Aorta (tissue), 5 donors: Measurements from ENCODE around the gene ITGAD. TPM values are rescaled to one million over a fixed set of nuclear protein-coding genes. Genes with fewer than 3 reads are reported as not detected.

ENCODE experiments used
- ATAC-seq: fragments of 200-7000 bp; cut with Tn5 transposase; one replicate; pipeline ENCODE4 v1.9.1; 2022; ENCODE audit warnings: moderate library complexity; ENCODE audit not compliant: low FRiP score
- DNase-seq, 2 donors: peaks; one replicate each; pipeline ENCODE4 v3.0.0-alpha.2; 2020
- H3K27ac ChIP-seq, 2 donors: one replicate each; pipeline ENCODE4 v1.5.1; 2013; ENCODE audit warnings: low read length in 2 of 2, mild to moderate bottlenecking in 2 of 2, moderate library complexity in 2 of 2, control low read depth in 1 of 2, inconsistent platforms in 1 of 2, low read depth in 1 of 2
- H3K27me3 ChIP-seq, 2 donors: one replicate each; pipeline ENCODE4 v1.6.1; 2013; ENCODE audit warnings: control low read depth in 1 of 2, low read length in 1 of 2, mild to moderate bottlenecking in 1 of 2, moderate library complexity in 1 of 2; ENCODE audit not compliant: insufficient read depth in 2 of 2, control insufficient read depth in 1 of 2
- H3K36me3 ChIP-seq, 2 donors: one replicate each; pipeline ENCODE4 v1.6.1; 2013; ENCODE audit warnings: control low read depth in 1 of 2, low read length in 1 of 2, mild to moderate bottlenecking in 1 of 2; ENCODE audit not compliant: insufficient read depth in 2 of 2, control insufficient read depth in 1 of 2
- H3K4me1 ChIP-seq, 2 donors: one replicate each; pipeline ENCODE4 v1.6.1; 2013; ENCODE audit warnings: low read length in 2 of 2, control low read depth in 1 of 2, mild to moderate bottlenecking in 1 of 2, moderate library complexity in 1 of 2; ENCODE audit not compliant: insufficient read depth in 2 of 2, control insufficient read depth in 1 of 2
- H3K4me3 ChIP-seq, 2 donors: one replicate each; pipeline ENCODE4 v1.5.1; 2013; ENCODE audit warnings: low read length in 2 of 2, control low read depth in 1 of 2, mild to moderate bottlenecking in 1 of 2
- H3K9me3 ChIP-seq: one replicate; pipeline ENCODE4 v1.6.1; 2013; ENCODE audit warnings: mild to moderate bottlenecking, low read length; ENCODE audit not compliant: control insufficient read depth
- WGBS, 2 donors: extraction: QIAGEN DNeasy Blood & Tissue Kit; methylation state at CpG; one replicate each; pipeline ENCODE4 v1.1.7; 2013; 5-methylcytosine and 5-hydroxymethylcytosine counted together
- intact Hi-C, 2 donors: fragments of 100-400 bp; cut with DNase I; formaldehyde crosslinking; loops; one replicate each; pipeline versions ENCODE4 v1.14.2 to v1.15.0; 2022
- polyA plus RNA-seq, 2 donors: library from polyadenylated mRNA; stranded (reverse); fragments of 200-250 nt; gene quantifications; one replicate each; pipeline ENCODE4 v1.2.3, GENCODE V29; 2013
- total RNA-seq, 2 donors: library from RNA; stranded (reverse); fragmentation: NEBNext Ultra II Directional; extraction: Animal tissue kit (Norgen Biotek cat#: 25700); gene quantifications; one replicate each; pipeline ENCODE4 v1.2.1, GENCODE V29; 2021
- donor health status: healthy with polysubstance abuse.
- donor health status: Bipolar disorder and iron deficiency.
- donor health status: DM: no; HTN: no; CAD: no.
- donor health status: DM: no; HTN: no; CAD: no.
- donor health status: DM: yes; HTN: yes; CAD: no.

Gene ITGAD
- total and polyA plus RNA-seq, 4 donors: 0.45 to 0.63 (median 0.54) TPM; not detected in 1

- Histone ChIP-seq H3K27me3 (no peaks in the 10 kb centered on the region), H3K36me3 (no peaks in the 10 kb centered on the region), H3K4me1 (no peaks in the 10 kb centered on the region), H3K4me3 (no peak overlapping the region), H3K9me3 (no peaks in the 10 kb centered on the region), H3K27ac (no peak overlapping the region)
- intact Hi-C loops: no loop called here
- no peak for ATAC-seq
- no peak for DNase-seq
- 78 to 82% methylated on average over 8 of the region's 8 CpGs for WGBS, 2 donors
These were observed 14.3 kb downstream of the ITGAD start for GRCh38 chr16:31407406-31407805.

GRCh38 chr16:31409433-31409832, 16.3 kb downstream of the ITGAD start:
- intact Hi-C loops: no loop called here
- WGBS, 2 donors: 62 to 65% methylated on average over 3 of the region's 3 CpGs
- no peak for ATAC-seq

GRCh38 chr16:31410082-31410481, 16.9 kb downstream of the ITGAD start:
- H3K27me3 ChIP-seq: no peaks in the 10 kb centered on the region
- no peak overlapping the region for H3K27ac ChIP-seq
- no peaks in the 10 kb centered on the region for H3K4me1 ChIP-seq
- no peak overlapping the region for H3K4me3 ChIP-seq
- 71 to 76% methylated on average over 9 of the region's 9 CpGs for WGBS, 2 donors
- H3K9me3 ChIP-seq: no peaks in the 10 kb centered on the region
- DNase-seq (no peak), ATAC-seq (no peak)
- no peaks in the 10 kb centered on the region for H3K36me3 ChIP-seq
- intact Hi-C loops: no loop called here

More at GRCh38 chr16:31409433-31409832, 16.3 kb downstream of the ITGAD start:
- Histone ChIP-seq H3K27ac (no peak overlapping the region), H3K27me3 (no peaks in the 10 kb centered on the region), H3K9me3 (no peaks in the 10 kb centered on the region), H3K4me1 (no peaks in the 10 kb centered on the region), H3K36me3 (no peaks in the 10 kb centered on the region), H3K4me3 (no peak overlapping the region)
- no peak for DNase-seq

DNA sequence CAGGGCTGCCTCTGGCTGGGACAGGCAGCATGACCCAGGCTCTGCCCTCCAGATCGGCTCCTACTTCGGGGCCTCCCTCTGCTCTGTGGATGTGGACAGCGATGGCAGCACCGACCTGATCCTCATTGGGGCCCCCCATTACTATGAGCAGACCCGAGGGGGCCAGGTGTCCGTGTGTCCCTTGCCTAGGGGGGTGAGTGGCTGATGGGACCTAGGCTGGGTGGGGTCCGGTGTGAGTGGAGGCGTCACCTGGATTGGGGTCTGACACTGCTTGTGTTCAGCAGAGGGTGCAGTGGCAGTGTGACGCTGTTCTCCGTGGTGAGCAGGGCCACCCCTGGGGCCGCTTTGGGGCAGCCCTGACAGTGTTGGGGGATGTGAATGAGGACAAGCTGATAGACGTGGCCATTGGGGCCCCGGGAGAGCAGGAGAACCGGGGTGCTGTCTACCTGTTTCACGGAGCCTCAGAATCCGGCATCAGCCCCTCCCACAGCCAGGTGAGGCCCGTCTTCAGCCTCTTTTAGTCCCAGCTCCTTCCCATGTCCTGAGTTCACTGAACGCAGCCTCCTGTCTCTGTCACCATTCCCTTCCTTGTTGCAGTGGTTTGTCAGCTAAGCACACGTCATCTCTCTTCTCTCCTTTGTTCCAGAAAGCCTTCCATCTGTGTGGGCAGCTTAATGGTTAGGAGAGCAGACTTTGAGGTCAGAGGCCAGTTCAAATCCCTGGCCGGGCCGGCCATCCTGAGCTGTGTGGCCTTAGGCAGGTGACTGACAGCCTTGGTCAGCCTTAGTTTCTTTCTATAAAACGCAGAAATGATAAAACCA, 18.1 kb downstream of the ITGAD start:
- Histone ChIP-seq H3K4me1 (no peaks in the 10 kb centered on the region), H3K9me3 (no peaks in the 10 kb centered on the region), H3K36me3 (no peaks in the 10 kb centered on the region), H3K27me3 (no peaks in the 10 kb centered on the region), H3K27ac (no peak overlapping the region), H3K4me3 (no peak overlapping the region)
- no peak for ATAC-seq
- no peak for DNase-seq
- WGBS, 2 donors: 70 to 76% methylated on average over 20 to 22 of the region's 22 CpGs
- intact Hi-C loops: no loop called here

DNA sequence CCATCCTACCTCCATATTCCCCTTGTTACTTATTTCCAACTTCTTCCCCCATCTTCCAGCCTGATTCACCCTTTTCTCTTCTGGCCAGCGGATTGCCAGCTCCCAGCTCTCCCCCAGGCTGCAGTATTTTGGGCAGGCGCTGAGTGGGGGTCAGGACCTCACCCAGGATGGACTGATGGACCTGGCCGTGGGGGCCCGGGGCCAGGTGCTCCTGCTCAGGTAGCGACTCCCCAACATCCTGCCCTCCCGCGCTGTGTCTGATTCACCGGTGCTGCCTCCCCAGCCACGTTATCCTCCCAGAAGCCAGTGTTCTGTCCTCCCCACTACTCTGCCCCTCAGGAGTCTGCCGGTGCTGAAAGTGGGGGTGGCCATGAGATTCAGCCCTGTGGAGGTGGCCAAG, 19.6 kb downstream of the ITGAD start:
- intact Hi-C loops: no loop called here
- ATAC-seq: no peak

GRCh38 chr16:31413381-31413780, 20.2 kb downstream of the ITGAD start:
- no peak overlapping the region for H3K27ac ChIP-seq
- DNase-seq (no peak), ATAC-seq (no peak)
- H3K4me3 ChIP-seq: no peak overlapping the region
- peaks cover 3% of the 10 kb centered on the region for H3K9me3 ChIP-seq
- WGBS, 2 donors: 89 to 90% methylated on average over 5 of the region's 5 CpGs
- intact Hi-C loops: no loop called here
- peaks cover 0 to 3% of the 10 kb centered on the region in 2 donors for H3K27me3 ChIP-seq
- no peaks in the 10 kb centered on the region for H3K4me1 ChIP-seq
- no peaks in the 10 kb centered on the region for H3K36me3 ChIP-seq

More for the DNA sequence above, 19.6 kb downstream of the ITGAD start:
- H3K4me3 ChIP-seq: no peak overlapping the region
- no peaks in the 10 kb centered on the region for H3K4me1 ChIP-seq
- H3K27me3 ChIP-seq: no peaks in the 10 kb centered on the region
- H3K36me3 ChIP-seq: no peaks in the 10 kb centered on the region
- 83% methylated on average over 10 of the region's 10 CpGs for WGBS, 2 donors
- no peaks in the 10 kb centered on the region for H3K9me3 ChIP-seq
- H3K27ac ChIP-seq: no peak overlapping the region
- DNase-seq: no peak

DNA sequence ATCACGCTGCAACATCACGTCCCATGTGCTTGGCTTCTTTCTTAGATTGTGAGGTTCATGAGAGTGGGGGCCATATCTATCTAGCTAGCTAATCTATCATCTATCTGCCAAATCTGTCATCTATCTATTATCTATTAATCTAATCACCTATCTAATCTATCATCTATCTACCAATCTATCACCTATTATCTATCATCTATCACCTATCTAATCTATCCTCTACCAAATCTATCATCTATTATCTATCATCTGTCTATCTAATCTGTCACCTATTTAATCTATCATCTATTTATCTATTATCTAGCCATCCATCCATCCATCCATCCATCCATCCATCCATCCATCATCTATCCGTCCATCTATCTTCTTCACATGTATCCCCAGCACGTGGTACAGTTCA, 20.8 kb downstream of the ITGAD start:
- intact Hi-C loops: no loop called here
- H3K27ac ChIP-seq: no peak overlapping the region
- H3K4me3 ChIP-seq: no peak overlapping the region
- no peaks in the 10 kb centered on the region for H3K4me1 ChIP-seq
- ATAC-seq: no peak
- DNase-seq: no peak
- WGBS, 2 donors: 80 to 81% methylated on average over 4 of the region's 4 CpGs
- peaks cover 3% of the 10 kb centered on the region for H3K9me3 ChIP-seq
- peaks cover 0 to 3% of the 10 kb centered on the region in 2 donors for H3K27me3 ChIP-seq
- H3K36me3 ChIP-seq: no peaks in the 10 kb centered on the region

DNA sequence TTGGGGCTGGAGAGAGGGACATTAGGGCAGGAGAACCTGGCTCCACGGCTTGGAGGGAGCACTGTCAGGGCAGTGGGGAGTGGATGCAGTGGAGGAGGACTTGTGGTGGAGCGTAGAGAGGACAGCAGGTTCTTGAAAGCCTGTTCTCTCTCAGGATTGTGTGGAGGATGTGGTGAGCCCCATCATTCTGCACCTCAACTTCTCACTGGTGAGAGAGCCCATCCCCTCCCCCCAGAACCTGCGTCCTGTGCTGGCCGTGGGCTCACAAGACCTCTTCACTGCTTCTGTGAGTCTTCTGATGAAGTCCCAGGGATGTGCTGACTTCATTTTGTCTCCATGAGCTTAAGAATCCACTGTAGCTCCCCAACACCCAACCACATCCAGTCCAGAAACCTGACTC, 21.6 kb downstream of the ITGAD start:
- Histone ChIP-seq H3K4me3 (no peak overlapping the region), H3K27ac (no peak overlapping the region), H3K27me3 (peaks cover 0 to 3% of the 10 kb centered on the region in 2 donors), H3K9me3 (peaks cover 3% of the 10 kb centered on the region), H3K36me3 (no peaks in the 10 kb centered on the region), H3K4me1 (no peaks in the 10 kb centered on the region)
- intact Hi-C loops: no loop called here
- DNase-seq (no peak), ATAC-seq (no peak)
- 70 to 79% methylated on average over 4 of the region's 4 CpGs for WGBS, 2 donors

- H3K27ac ChIP-seq: no peak overlapping the region
- H3K4me3 ChIP-seq: no peak overlapping the region
- no peaks in the 10 kb centered on the region for H3K4me1 ChIP-seq
- 83 to 84% methylated on average over 11 of the region's 11 CpGs for WGBS, 2 donors
- H3K27me3 ChIP-seq: peaks cover 0 to 3% of the 10 kb centered on the region in 2 donors
- DNase-seq (peak in 1 of 2 donors; percentile 51), ATAC-seq (no peak)
- H3K36me3 ChIP-seq: no peaks in the 10 kb centered on the region
- intact Hi-C loops: no loop called here
- H3K9me3 ChIP-seq: peaks cover 3% of the 10 kb centered on the region
These were observed 23.2 kb downstream of the ITGAD start for GRCh38 chr16:31416371-31416770.
